GM21786 (cell line): ENCODE measurements around the gene NCOA4.
"Not testable (repeated sequence)": the region's sequence is repeated elsewhere in the genome, so short reads cannot be mapped to it uniquely, and the experiment has no call there.

Experiments
- ATAC-seq: cut with Tn5 transposase; IDR thresholded peaks from one replicate; pipeline ENCODE4 v1.9.1; 2021; ENCODE audit not compliant: unreplicated experiment

The NCOA4 gene

GRCh38 chr10:46022978-46023702 lies 7.3 kb downstream of the NCOA4 start:
- peak; percentile 96 for ATAC-seq

DNA sequence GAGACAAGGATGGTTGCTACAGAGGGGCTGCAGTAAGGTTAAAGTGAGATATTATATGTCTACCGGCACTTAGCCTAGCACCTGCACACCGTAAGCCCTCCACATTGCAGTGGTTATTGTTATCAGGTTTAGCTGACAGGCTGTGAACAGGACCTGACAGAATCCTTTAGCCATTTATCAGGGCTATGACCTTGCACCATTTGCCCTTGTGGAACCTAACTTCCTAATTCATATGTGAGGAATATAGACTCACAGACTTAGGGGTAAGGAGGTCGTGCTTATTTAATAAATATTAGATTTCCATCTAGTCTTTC lies 10.1 kb downstream of the NCOA4 start:
- ATAC-seq, result no peak

DNA sequence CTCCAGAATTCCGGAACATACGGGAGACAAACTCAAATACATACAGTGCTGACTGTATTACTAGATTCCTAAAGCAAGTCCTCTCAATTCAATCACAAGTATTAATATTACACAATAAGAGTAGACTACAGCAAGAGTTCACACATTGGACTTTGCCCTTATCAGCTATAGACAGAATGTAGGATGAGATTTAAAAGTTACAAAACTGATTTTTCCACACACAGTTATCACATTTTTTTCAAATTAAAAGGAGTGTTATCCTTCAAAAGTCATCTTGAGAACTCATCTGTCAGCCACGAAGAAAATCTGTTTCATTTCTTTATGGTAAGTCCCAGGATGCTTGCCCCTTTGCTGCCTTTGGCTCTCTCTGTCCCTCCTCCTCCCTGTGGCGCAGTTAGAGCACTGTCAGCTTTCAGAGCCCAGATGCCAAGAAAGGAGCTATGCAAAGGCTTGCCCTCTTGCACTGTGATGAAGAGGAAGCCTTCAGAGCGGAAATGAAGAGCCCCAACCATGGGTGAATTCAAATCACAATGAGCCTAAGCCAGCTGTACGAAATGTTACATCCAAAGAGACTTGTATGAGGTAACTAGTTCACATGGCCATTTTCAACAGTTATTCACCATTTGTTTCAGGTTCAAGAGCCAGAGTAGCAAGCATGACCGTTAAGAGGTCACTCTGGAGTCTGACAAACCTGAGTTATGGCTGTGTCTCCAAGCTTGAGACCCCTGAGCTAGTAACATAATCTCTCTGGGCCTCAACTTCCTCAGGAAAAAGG lies 10.7 kb downstream of the NCOA4 start:
- ATAC-seq, result no peak

DNA sequence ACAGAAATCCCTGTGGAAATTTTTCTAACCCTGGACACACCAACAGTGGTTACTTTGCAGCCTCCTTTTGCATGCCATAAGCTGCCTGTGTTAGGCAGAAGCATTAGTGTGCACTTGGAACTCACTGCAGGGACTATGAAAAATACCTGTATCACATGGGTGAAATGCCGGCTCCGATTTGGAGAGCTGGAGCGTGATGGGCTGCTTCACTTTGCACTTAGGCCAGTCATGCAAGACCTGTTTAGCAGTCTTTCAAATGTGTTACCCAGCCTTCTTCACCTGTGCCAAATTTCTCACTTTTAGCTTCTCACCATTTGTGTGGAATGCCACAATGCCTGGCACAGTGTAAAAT lies 11.3 kb downstream of the NCOA4 start:
- no peak for ATAC-seq

- ATAC-seq, result no peak
Measured at GRCh38 chr10:46018453-46019176, 11.8 kb downstream of the NCOA4 start.

- ATAC-seq, result no peak
Measured at GRCh38 chr10:46017733-46018132, 12.7 kb downstream of the NCOA4 start.

DNA sequence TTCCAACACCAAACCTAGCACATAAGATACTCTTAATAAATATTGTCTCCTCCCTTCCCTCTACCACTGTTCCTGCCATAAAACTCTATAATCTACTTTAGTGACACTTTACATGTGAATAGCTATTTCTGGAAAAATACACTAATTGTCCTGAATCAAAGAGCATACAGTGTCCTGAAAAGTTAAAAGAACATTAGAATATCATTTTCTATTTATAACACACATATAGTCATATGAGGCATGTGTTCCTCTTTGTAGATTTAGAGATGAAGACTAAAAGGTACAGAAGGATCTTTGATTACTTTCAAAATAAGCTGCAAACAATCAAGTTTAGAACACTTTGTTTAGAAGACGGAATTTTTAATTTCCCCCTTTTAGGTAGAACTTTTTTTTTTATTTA lies 13.6 kb downstream of the NCOA4 start:
- no peak for ATAC-seq

- no peak for ATAC-seq
Measured at GRCh38 chr10:46016190-46016589, 14.2 kb downstream of the NCOA4 start.

DNA sequence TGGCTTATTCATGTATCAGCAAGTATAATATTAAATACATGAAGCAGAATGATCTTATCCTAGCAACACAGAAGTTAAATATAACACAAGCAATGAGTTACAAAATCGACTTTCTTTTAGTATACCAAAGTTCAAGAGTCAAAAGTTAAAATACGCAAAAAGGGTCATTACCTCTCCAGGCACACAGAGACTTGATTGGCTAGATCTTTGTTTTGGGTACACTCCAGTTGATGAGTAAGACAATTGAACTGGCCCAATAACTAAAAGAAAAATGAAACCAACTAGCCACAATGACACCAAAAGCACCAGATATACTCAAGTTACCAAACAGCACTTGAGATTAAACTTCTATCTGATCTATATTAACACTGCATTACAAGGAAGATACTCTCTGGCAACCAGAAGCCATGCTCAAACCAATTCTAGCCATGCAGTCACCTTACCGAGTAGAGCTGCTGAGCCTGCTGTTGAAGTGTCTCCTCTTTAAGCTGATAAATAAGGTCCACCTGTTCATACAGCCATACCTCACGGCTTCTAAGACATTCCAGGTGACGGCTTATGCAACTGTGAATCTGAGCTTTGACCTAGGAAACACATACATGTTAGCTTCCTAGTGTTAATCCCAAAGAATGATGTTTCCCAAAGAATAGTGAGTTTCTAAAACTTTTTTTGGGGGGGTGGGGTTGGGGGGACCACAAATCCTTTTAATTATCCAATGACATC lies 15.6 kb downstream of the NCOA4 start:
- no peak for ATAC-seq

- no peak for ATAC-seq
Measured at GRCh38 chr10:46014206-46014605, 16.2 kb downstream of the NCOA4 start.

- no peak for ATAC-seq
Measured at GRCh38 chr10:46012746-46013145, 17.7 kb downstream of the NCOA4 start.

- ATAC-seq, result no peak
Measured at GRCh38 chr10:46006219-46006618, 24.2 kb downstream of the NCOA4 start.

- no peak for ATAC-seq
Measured at GRCh38 chr10:46005383-46005782, 25.0 kb downstream of the NCOA4 start.

DNA sequence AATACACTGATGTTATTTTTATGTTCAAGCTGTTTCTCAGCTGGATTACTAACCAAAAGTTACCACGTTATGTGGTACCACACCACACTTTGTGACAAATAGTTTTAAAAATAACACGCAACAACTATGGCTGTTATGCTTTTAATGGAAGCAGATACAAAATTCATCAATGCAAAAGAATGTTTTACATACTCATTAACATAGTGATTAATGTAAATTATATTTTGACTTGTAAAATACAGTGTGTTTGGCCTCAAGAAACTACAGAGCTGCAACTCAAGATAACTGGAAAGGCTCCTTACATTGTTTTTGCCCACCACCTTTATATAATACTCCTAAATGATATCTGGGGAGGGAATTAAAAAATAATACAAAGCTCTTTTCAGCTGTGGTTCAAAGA lies 25.5 kb downstream of the NCOA4 start:
- ATAC-seq, result no peak

DNA sequence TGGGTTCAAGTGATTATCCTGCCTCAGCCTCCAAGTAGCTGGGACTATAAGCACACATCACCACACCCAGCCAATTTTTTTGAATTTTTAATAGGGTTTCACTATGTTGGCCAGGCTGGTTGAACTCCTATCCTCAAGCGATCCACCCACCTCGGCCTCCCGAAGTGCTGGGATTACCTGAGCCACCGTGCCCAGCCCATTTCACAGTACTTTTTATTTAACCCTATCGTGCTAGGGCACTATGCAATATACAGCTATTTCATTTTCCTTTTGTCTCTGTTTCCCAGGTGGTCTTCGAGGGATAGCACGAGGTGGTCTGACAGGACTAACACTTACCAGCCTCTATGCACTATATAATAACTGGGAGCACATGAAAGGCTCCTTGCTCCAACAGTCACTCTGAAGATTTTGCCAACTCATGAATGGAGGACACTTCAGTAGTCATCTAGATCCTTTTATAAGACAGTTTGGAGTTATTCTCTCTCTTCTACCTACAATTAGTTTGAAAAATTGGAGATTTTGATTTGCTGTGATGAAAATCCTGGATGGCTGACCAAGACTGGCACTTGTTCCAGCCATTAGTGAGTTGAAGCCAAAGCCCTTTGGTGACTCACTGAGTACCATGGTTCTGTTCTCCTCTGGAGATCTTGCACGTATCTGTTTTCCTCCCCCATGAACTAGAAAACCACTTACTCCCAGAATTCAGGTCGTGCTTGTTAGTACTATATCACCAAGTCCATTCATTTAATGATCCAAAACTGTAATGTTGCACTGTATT lies 27.3 kb downstream of the NCOA4 start:
- ATAC-seq, result no peak

DNA sequence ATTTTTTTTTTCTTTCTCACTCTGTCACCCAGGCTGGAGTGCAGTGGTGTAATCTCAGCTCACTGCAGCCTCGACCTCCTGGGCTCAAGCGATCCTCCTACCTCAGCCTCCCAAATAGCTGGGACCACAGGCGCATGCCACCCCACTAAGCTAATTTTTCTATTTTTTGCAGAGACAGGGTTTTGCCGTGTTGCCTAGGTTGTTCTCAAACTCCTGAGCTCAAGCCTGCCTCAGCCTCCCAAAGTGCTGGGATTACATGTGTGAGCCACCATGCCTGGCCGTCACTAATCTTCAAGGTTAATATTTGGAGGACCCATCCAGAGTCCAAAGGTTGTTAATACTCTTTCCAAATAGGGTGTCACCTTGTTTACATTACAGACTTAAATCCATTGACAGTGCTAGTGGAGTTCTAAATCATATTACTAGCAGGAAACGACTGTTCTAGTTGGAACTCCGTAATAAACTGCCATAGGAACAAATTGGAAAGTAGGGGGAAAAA lies 28.2 kb downstream of the NCOA4 start:
- ATAC-seq, result not testable (repeated sequence)

GRCh38 chr10:46001187-46001756 lies 29.2 kb downstream of the NCOA4 start:
- no peak for ATAC-seq

DNA sequence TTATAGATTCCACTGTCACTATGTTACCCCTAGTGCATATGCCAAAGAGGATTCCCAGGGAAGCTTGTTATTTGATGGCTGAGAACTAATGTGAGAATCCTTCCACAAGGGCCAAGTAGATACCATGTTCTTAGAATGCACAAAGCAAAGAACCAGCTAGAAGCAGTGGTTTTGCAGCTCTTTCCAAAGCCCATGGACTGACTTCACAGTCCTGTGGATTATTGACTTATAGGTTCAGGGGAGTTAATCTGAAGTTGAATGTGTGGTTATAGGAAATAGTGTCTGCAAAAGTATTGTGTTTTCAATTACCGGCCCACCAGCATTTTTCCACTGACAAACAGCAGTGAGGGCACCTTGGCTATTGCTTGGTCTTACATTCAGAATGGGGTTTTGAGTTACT lies 29.9 kb downstream of the NCOA4 start:
- ATAC-seq, result no peak

DNA sequence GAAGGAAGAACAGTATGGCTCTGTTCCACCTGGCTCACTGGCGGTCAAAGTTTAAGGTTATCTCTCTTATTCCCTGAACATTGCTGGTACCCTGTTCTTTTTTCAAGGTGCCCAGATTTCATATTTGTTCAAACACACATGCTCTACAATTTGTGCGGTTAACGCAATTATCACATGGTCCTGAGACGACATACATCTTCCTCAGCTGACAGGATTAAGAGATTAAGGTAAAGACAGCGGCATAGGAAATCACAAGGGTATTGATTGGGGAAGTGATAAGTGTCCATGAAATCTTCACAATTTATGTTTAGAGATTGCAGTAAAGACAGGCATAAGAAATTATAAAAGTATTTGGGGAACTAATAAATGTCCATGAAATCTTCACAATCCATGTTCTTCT lies 30.5 kb downstream of the NCOA4 start:
- not testable (repeated sequence) for ATAC-seq
